HG02943 (cell line): ENCODE results near the gene MAP7D3.

Source experiments
- ATAC-seq: cut with Tn5 transposase; IDR thresholded peaks from one replicate; pipeline ENCODE4 v1.9.1; 2021; ENCODE audit warnings: mild to moderate bottlenecking, low read depth, moderate library complexity; ENCODE audit not compliant: unreplicated experiment

The MAP7D3 gene

DNA sequence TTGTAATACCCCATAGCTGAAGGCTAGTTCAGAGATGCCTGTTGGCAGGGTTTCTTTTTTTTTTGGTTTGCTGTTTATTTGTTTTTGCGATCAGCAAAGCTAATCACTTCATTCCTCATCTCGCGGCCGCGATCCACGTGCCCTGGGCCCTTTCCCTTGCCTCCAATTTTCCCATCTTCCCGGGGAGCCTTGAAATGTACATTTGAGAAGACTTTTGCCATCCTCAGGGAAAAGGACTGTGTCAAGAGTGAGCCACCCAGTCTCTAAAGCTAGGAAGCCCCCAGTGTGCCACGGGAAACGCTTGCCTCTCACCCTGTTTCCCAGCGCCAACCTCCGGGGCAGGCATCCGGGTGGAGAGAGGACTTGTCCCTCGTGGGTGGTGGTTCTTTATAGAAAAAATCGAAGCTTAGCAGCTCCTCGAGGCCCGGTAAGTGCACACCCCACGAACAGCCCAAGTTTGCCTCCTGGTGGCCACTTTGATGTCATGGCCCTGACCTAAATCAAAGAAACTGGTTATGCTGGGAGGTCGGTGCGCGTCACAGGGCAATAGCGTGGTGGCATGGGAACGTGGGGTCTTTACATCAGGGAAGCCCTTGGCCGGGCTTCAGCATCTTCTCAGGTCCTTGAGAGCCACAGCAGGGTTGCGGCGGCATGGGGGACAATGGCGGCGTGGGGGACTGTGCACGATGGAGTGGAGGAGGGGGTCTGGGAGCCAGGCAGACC, 42.0 kb downstream of the MAP7D3 start:
- ATAC-seq: no peak

- no peak for ATAC-seq
Measured at GRCh38 chrX:136207546-136207945, 43.7 kb downstream of the MAP7D3 start.

DNA sequence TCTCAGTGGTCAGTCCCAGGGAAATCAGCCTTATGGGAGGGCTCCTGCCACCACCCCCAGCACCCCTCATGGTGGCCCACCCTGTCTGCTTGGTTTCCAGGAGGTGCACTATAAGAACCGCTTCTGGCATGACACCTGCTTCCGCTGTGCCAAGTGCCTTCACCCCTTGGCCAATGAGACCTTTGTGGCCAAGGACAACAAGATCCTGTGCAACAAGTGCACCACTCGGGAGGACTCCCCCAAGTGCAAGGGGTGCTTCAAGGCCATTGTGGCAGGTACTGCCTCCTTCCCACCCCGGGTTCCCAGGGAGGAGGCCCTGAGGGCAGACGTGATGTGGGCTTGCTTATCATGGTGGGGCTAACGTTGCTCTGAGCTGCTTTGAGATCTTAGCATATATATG, 44.3 kb downstream of the MAP7D3 start:
- no peak for ATAC-seq

- ATAC-seq: no peak
Measured at GRCh38 chrX:136205882-136206380, 45.3 kb downstream of the MAP7D3 start.

GRCh38 chrX:136204571-136204970, 46.6 kb downstream of the MAP7D3 start:
- ATAC-seq: no peak

GRCh38 chrX:136203951-136204350, 47.2 kb downstream of the MAP7D3 start:
- ATAC-seq: no peak

DNA sequence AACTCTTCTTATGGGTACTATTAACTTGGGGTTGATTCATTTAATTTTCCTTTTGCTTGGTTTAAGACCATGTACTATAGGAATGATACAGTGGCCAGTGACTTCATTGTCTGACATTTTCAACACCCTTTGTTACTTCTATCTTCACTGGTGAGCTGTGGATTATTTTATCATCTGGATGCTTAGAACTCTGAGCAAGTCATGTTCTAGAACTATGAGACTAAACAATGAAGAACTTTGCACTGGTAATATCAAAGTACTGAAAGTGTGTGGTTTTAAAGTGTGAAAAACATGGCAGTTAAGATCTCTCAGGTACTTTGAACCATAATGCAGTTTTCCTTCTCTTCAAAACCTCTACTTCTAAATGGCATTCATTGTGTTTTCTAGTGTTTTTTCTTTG, 47.8 kb downstream of the MAP7D3 start:
- no peak for ATAC-seq

GRCh38 chrX:136202889-136203288, 48.3 kb downstream of the MAP7D3 start:
- ATAC-seq: no peak

DNA sequence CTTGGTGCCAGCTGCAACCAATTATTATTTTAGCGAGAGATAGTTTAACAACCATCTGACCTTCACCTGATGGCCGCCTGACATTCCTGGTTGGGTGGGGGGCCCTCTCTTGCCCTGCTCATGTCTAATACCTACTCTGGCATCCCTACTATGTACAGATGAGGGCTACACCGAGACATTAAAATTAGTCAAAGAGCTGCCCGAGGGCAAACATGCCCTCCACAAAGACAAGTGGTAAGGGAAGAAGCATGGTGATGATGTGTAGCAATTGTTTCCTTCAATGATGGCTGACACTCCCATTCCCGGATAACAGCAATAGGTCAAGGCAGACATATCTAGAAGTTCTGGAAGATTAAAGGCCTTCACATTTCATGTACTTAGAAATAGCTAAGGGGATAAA, 49.6 kb downstream of the MAP7D3 start:
- no peak for ATAC-seq

DNA sequence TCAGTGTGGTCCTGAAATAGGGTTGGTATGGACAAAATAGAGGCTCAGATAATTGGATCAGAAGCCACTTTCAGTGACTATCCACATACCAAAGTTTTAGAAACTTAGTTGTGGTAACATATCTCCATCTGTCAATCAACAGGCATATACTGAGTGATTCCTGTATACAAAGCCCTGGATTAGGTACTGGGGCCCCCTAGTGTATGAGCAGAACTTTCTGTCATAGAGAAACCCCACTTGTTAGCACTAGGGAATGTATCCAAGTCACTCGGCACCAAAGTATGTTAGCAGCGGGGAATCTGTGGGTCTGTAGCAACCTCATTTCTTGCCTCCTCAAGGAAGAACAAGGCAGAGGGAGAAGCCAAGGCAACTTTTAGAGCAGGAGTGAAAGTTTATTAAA, 50.7 kb downstream of the MAP7D3 start:
- no peak for ATAC-seq

DNA sequence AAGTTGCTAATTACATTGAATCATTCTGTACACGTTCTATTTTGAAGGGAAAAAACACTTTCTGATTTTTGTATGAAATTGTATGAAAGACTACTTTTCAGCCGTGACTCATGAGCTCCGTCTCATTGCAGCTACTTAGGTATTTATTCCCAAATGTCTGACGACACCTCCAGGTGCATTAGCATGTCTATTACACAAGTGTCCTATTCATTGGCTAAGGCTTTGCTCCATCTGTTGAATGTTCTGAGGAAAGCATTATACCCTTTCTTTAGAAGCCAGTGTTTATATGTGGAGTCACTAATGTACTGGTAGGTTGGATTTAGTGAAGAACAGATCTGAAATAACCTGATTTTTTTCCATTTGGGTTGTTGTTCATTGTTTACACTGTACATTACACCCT, 51.8 kb downstream of the MAP7D3 start:
- no peak for ATAC-seq

DNA sequence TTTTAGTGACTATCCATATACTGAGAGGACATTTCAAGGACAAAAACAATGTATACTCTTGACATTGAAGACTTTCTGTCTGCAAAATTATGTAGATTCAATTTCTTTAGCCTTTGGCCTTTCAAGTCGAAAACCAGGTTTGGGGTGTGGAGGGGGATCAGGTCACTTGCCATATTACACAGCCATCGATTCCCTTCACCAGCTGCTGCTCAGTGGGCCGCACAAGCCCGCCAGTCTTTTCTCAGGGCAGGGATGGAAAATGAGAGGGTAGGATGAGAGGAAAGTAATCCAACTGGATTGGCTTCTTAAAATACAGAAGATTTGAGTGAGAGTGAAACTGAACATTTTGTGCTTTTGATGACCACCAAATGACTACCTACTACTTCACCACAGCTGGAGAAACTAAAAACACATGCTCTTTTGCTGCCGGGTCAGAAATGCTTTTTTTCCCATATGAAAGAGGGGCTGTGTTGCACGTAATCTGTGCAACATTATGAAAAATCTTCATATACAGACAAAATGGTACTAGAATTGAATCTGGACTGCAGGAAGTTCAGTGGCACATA, 52.4 kb downstream of the MAP7D3 start:
- ATAC-seq: no peak

GRCh38 chrX:136198010-136198409, 53.2 kb downstream of the MAP7D3 start:
- no peak for ATAC-seq

DNA sequence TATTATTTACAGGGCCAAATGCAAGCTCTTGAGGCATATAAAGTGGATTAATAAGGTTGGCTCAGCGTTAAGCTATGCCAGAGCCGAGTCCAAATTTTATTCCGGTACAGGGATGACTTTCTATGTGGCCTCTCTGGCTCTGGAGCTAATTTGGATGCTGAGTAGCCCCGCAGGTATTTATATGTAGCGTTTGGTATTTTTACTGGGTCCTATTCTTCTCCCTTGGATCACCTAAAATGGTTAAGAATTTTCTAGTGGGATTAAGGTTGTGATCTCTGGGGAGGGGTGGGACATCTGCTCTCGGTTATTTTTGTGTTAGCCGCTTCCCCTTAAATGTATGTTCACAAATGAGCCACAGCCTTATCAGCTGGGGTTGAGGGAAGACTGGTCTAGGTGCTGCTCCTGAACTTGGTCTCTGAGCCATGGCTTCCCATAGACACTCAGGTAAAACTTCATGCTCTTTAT, 54.5 kb downstream of the MAP7D3 start:
- ATAC-seq: no peak

DNA sequence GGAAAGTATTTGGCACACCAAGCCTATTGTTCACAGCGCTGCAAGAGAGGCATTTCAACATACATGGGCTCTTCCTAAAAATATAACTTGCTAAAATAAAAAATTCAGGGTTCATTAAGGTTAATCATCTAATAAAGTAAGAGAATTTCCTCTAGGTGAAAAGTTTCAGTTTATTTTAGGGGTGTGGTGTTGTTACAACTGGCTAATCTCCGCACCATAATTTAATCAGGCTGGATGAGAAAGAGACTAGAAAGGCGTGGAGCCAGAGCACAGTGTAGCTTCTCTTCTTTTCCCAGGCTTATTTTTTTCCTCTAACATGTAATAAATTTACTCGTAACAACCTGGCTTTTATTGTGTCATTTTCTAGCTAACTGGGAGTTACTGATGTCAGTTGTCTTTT, 56.0 kb downstream of the MAP7D3 start:
- no peak for ATAC-seq

DNA sequence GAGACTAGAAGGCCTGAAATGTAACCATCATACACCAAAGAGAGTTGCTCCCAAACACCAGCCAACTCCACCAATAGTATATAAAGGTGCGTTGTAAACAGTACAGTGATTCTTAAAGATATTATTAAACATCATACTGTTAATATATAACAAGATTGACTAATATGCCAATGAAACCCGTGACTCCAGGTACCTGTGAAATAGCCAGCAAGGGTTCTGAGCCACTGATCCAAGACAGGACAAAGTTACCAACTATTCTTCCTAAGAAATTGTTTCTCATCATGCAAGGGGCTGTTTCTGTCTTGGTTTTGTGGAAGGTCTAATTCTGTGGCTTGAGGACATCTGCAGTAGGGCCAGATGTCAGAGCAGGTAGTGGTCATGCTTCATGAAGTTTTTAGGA, 56.7 kb downstream of the MAP7D3 start:
- no peak for ATAC-seq

DNA sequence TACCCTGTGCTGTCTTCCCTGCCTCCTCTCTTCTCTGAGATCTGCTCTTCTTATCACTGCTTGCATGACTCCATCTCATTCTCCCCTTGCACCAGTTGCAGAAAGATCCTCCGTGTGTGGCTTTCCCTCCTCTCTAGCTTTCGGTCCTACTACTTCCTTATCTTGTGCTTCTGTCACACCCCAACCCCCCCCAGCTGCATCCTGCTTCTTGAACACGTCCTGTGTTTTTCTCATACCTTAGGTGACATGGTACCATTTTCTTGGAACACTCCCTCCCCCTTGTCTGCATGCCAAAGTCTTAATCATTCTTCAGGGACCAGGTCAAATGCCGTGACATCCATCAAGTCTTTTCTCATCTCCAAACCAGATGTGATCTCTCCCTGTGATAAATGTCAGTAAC, 57.4 kb downstream of the MAP7D3 start:
- no peak for ATAC-seq

DNA sequence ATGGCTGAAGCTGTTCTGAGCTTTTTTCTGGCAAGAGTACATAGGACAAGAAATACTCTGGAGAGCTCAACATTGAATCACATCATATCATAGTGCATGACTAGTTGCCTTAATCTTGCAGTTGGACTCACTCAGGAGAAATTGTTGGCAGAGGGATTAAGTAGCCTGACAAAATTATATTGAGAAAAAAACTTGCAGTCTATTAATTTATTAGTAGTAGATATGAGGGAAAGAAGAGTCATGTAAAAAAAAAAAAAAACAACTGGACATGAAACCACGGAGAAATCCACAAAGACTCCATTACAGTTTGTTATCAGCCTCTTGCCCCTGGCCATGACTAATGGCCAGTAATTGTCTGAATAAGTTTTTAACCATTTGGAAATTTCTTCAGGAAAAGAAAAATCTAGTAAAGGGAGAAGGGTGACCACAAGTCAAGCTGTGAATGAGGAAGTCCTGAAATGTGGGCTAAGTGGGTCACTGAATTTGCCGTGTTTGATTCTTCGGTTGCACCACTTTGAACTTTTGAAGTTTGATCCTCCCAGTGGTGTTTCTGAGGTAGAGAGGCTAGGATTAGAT, 58.3 kb downstream of the MAP7D3 start:
- ATAC-seq: no peak

DNA sequence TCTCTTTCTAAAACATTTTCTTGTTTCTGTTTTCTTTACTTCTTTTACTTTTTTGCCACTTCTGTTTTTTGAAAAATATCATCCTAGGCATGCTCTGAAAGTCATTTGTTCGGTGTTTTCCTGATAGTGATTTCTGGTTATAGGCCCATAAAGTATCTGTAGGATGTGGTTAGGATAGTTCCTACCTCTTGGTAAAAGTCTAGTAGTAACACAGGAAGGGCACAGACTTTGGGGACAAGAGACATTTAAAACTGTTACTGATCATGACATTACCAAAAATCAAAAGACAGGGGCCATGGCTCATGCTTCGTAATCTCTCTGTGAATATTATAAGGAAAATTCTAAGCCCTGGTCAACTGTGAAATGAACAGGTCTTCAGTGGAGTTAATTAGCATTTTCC, 59.1 kb downstream of the MAP7D3 start:
- ATAC-seq: no peak

DNA sequence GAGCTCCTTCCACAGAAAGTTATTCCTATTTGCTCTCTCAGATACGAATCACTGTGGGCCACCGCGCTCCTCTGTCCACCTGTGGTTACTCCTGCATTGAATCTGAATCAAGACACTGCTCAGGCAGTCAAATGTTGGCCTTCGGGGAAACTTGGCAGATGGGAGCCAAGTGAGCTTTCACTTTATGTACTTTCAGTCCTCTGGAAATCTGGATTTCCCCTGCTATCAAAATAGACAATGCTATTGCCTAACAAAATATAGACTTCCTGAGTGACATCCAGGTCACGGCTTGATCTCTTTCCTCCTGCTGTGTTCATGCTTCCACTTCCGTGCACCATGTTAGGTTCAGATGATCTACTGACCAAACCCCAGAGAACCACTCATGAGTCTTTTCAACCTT, 60.0 kb downstream of the MAP7D3 start:
- no peak for ATAC-seq

GRCh38 chrX:136190038-136190713, 61.0 kb downstream of the MAP7D3 start:
- no peak for ATAC-seq
